22Rv1 (cell line): Measurements from ENCODE around the gene TNNI2.

ENCODE experiments used
- CTCF ChIP-seq: fragments of 450-650 bp; IDR thresholded peaks from 2 replicates; pipeline ENCODE4 v1.5.1; 2017; ENCODE audit warnings: mild to moderate bottlenecking
- ZFX ChIP-seq: fragments of 450-650 bp; IDR thresholded peaks from 2 replicates; pipeline ENCODE4 v1.6.1; 2017; ENCODE audit warnings: antibody characterized with exemption, borderline replicate concordance

- no peak for TF ChIP-seq CTCF
- no peak for TF ChIP-seq ZFX
Measured at GRCh38 chr11:1834779-1835670, 3.8 kb upstream of the TNNI2 start, which contains the start of gene SYT8.
